NT2/D1 (cell line): Measurements from ENCODE around the gene APRT.
A peak's percentile ranks its signal among the peaks of the same experiment; 100 is the strongest.

ENCODE experiments used
- DNase-seq: peaks from one replicate; pipeline ENCODE4 v3.0.0-alpha.2; 2011; ENCODE audit warnings: low read depth, low spot score
- H3K27me3 ChIP-seq: 2 replicates; pipeline ENCODE4 v1.6.0; 2011; ENCODE audit warnings: mild to moderate bottlenecking; ENCODE audit not compliant: insufficient read length, insufficient read depth
- H3K36me3 ChIP-seq: 2 replicates; pipeline ENCODE4 v1.6.1; 2011; ENCODE audit warnings: mild to moderate bottlenecking, low read length, mixed read lengths; ENCODE audit not compliant: insufficient read depth, insufficient read length
- H3K4me1 ChIP-seq: 2 replicates; pipeline ENCODE4 v1.5.1; 2011; ENCODE audit not compliant: insufficient read depth, insufficient read length
- H3K4me3 ChIP-seq: 2 replicates; pipeline ENCODE4 v1.5.1; 2011; ENCODE audit warnings: low read depth; ENCODE audit not compliant: insufficient read length
- H3K9ac ChIP-seq: 2 replicates; pipeline ENCODE4 v1.6.0; 2011; ENCODE audit warnings: low read depth; ENCODE audit not compliant: insufficient read length
- H3K9me3 ChIP-seq: 2 replicates; pipeline ENCODE4 v1.5.1; 2011; ENCODE audit warnings: mild to moderate bottlenecking, low read length; ENCODE audit not compliant: insufficient read depth
- SUZ12 ChIP-seq: IDR thresholded peaks from 2 replicates; pipeline ENCODE4 v1.6.1; 2011; ENCODE audit not compliant: insufficient read length, insufficient read depth; ENCODE audit errors: extremely low read depth
- YY1 ChIP-seq: IDR thresholded peaks from 2 replicates; pipeline ENCODE4 v1.6.1; 2011; ENCODE audit not compliant: insufficient read length, insufficient read depth
- ZNF274 ChIP-seq: IDR thresholded peaks from 2 replicates; pipeline ENCODE4 v1.6.1; 2011; ENCODE audit warnings: mild to moderate bottlenecking, low read depth, low read length

APRT gene

GRCh38 chr16:88804552-88805339 lies 7.0 kb downstream of the APRT start:
- H3K27me3 ChIP-seq: no peaks in the 10 kb centered on the region
- H3K4me1 ChIP-seq: peaks cover 28% of the 10 kb centered on the region
- DNase-seq: no peak
- H3K36me3 ChIP-seq: peaks cover 56% of the 10 kb centered on the region
- no peaks in the 10 kb centered on the region for H3K9me3 ChIP-seq
- peak overlapping the region; percentile 94 for H3K9ac ChIP-seq
- H3K4me3 ChIP-seq: peak overlapping the region; percentile 87
- no peak for TF ChIP-seq SUZ12
- TF ChIP-seq YY1: no peak
- no peak for TF ChIP-seq ZNF274

- H3K4me1 ChIP-seq: peaks cover 25% of the 10 kb centered on the region
- no peaks in the 10 kb centered on the region for H3K9me3 ChIP-seq
- peaks cover 50% of the 10 kb centered on the region for H3K36me3 ChIP-seq
- H3K9ac ChIP-seq: peak overlapping the region; percentile 94
- peak overlapping the region; percentile 87 for H3K4me3 ChIP-seq
- TF ChIP-seq YY1 (no peak), ZNF274 (no peak), SUZ12 (no peak)
- no peak for DNase-seq
- H3K27me3 ChIP-seq: no peaks in the 10 kb centered on the region
These were observed 7.6 kb downstream of the APRT start for GRCh38 chr16:88804173-88804551.

- H3K36me3 ChIP-seq: peaks cover 42% of the 10 kb centered on the region
- peaks cover 25% of the 10 kb centered on the region for H3K4me1 ChIP-seq
- peak within 1 kb of the TSS; percentile 87 for H3K4me3 ChIP-seq
- DNase-seq: peak; percentile 63
- no peaks in the 10 kb centered on the region for H3K27me3 ChIP-seq
- peak within 1 kb of the TSS; percentile 98 for H3K9ac ChIP-seq
- no peaks in the 10 kb centered on the region for H3K9me3 ChIP-seq
- TF ChIP-seq YY1: no peak
- TF ChIP-seq SUZ12: no peak
- no peak for TF ChIP-seq ZNF274
These were observed 8.3 kb downstream of the APRT start, which contains the start of gene CDT1 for GRCh38 chr16:88803264-88803987. TSS of gene CDT1 (plus strand) at chr16:88803789. CDS start at chr16:88803832, 43 bp downstream.

- Histone ChIP-seq H3K4me1 (peaks cover 7% of the 10 kb centered on the region), H3K27me3 (no peaks in the 10 kb centered on the region), H3K9me3 (no peaks in the 10 kb centered on the region), H3K4me3 (no peak overlapping the region), H3K36me3 (peaks cover 11% of the 10 kb centered on the region), H3K9ac (no peak overlapping the region)
- DNase-seq: no peak
- TF ChIP-seq YY1 (no peak), ZNF274 (no peak), SUZ12 (no peak)
These were observed 11.5 kb downstream of the APRT start for GRCh38 chr16:88800277-88800592.

GRCh38 chr16:88799569-88800276 lies 12.0 kb downstream of the APRT start:
- Histone ChIP-seq H3K36me3 (peaks cover 5% of the 10 kb centered on the region), H3K27me3 (no peaks in the 10 kb centered on the region), H3K4me3 (no peak overlapping the region), H3K4me1 (peaks cover 2% of the 10 kb centered on the region), H3K9me3 (no peaks in the 10 kb centered on the region), H3K9ac (no peak overlapping the region)
- no peak for DNase-seq
- no peak for TF ChIP-seq YY1
- no peak for TF ChIP-seq ZNF274
- no peak for TF ChIP-seq SUZ12

- H3K4me1 ChIP-seq: peaks cover under 1% of the 10 kb centered on the region
- no peaks in the 10 kb centered on the region for H3K27me3 ChIP-seq
- H3K9me3 ChIP-seq: no peaks in the 10 kb centered on the region
- H3K4me3 ChIP-seq: no peak overlapping the region
- no peak for DNase-seq
- H3K9ac ChIP-seq: no peak overlapping the region
- no peaks in the 10 kb centered on the region for H3K36me3 ChIP-seq
- no peak for TF ChIP-seq YY1
- TF ChIP-seq ZNF274: no peak
- TF ChIP-seq SUZ12: no peak
These were observed 12.8 kb downstream of the APRT start for GRCh38 chr16:88798772-88799455.
